HG02943 (cell line): ENCODE measurements around the gene INTS6.
"Not testable (repeated sequence)": the region's sequence is repeated elsewhere in the genome, so short reads cannot be mapped to it uniquely, and the experiment has no call there.

Source experiments
- ATAC-seq: cut with Tn5 transposase; IDR thresholded peaks from one replicate; pipeline ENCODE4 v1.9.1; 2021; ENCODE audit warnings: mild to moderate bottlenecking, low read depth, moderate library complexity; ENCODE audit not compliant: unreplicated experiment

Gene INTS6

DNA sequence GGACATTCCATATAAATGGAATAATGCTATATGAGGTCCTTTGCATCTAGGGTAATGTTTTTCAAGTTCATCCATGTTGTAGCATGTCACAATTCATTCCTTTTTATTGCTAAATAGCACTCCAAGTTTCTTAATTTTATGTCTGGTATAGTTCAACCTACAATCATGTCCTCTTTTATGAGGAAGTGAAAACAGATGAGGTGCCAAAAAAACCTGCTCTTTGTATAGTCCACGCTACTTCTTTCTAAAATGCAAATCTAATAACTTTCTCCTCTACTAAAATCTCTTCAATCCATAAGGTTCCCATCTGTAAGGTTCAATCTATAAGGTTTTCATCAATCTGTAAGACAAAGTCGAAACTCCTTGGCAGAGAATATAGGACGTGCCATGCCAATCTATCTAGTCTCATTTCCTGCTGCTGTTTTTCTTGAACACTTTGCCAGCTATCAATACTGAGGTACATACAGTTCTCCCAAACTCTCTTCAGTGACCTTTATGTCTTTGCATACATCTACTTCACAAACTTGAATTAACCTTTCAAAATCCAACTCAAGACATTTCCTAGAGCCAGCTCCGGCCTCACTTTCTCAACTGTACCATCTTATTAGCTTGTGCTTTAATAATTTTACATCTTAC lies 33.7 kb downstream of the INTS6 start:
- ATAC-seq: no peak

GRCh38 chr13:51417716-51418115 lies 35.1 kb downstream of the INTS6 start:
- ATAC-seq: no peak

- no peak for ATAC-seq
These were observed 36.7 kb downstream of the INTS6 start for GRCh38 chr13:51416107-51416506.

DNA sequence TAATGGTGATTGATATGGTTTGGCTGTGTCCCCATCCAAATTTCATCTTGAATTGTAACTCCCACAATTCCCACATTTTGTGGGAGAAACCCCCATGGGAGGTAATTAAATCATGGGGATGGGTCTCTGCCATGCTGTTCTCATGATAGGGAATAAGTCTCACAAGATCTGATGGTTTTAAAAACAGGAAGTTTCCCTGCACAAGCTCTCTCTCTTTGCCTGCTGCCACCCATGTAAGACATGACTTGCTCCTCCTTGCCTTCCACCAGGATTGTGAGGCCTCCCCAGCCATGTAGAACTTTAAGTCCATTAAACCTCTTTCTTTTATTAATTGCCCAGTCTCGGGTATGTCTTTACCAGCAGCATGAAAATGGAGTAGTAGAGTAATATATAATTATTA lies 37.5 kb downstream of the INTS6 start:
- not testable (repeated sequence) for ATAC-seq

GRCh38 chr13:51412431-51412830 lies 40.4 kb downstream of the INTS6 start:
- no peak for ATAC-seq

- no peak for ATAC-seq
These were observed 47.7 kb downstream of the INTS6 start for GRCh38 chr13:51405176-51405575.

- ATAC-seq: no peak
These were observed 55.4 kb downstream of the INTS6 start for GRCh38 chr13:51397262-51397941.

DNA sequence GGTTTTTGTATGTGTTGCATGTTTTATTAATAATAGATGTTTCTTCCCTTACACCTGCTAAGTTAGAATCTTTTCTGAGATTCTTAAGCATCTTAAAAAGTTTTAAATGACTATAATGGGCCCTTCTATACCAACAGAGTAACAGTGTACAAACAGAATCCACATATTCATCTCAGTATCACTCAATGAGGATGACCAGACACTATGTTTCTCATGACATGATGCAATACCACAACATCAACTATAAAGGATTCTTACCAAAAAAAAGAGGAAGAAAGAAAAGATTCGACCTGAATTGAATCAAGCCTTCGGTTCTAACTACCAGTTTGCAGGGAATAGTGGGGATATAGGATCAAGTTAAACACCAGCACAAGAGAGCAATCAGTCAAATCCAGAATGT lies 56.5 kb downstream of the INTS6 start:
- ATAC-seq: no peak

DNA sequence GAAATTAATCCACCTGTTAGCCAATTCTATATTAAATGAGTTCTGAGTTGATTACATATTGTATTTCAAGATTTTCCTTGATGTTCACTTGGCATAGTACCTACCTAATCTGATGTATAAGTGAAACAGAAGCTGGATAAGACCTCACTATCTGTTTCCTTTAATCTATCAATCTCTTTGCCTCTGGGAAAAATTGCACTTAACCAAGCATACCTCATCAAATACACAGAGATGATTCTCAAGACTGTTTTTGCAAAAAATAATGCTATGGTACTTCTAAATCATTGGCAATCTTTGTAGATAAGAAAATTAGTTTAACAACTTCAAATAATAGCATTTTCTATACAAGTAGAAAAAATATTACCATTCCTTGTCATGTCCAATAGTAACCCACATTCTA lies 58.1 kb downstream of the INTS6 start:
- ATAC-seq: no peak

DNA sequence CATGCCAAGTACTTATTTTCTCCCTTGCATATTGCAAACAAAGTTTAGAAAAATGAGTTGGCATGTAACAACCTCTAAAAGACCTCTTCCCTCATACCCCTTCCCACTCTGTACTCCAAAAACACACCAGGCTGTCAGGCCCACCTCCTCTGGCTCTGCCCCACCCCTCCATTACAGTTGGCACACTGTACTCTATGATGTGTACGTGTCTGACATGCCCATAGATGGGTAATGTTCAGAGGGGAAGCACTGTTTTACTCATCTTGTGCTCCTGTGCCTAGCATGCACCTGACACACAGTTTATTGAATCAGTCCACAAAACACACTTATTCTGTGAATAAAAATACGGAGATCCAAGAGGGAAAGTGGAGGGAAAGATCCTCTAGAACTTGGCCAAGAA lies 67.7 kb downstream of the INTS6 start:
- no peak for ATAC-seq

DNA sequence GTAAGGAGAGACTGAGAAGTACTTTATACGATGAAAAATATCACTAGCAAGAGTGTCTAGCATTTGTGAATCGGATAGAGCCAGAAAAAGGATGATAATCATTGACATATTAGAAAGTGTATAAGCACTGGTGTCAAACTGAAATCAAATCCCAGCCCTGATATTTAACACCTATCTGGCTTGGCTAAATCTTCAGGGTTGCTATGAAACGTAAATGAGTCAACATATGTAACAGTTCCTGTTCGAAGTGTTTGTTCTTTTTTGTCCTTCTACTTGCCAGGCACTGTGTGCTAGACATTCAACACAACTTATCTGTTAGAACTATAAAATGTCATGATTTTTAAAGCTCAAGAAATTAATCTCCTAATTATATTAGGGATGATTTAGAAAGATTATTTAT lies 72.6 kb downstream of the INTS6 start:
- no peak for ATAC-seq

DNA sequence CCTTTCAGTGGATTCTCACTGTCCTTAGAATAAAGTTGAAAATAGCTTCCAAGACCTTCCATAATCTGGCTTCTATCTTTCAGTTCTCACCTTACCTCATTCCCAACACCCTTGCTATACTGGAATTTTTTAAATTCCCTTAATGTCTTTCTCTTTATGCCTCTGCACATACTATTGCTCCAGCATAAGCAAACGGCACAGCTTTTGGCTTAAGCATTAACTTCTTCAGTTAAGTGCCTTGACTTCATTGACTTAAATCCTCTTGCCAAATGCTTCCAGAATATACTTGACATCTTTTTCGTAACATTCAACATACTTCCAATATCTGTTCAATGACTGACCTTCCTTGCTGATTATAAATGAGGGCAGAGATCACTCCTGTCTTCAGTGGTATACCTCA lies 79.4 kb downstream of the INTS6 start:
- ATAC-seq: no peak

- ATAC-seq: no peak
These were observed 81.0 kb downstream of the INTS6 start for GRCh38 chr13:51371768-51372399.

DNA sequence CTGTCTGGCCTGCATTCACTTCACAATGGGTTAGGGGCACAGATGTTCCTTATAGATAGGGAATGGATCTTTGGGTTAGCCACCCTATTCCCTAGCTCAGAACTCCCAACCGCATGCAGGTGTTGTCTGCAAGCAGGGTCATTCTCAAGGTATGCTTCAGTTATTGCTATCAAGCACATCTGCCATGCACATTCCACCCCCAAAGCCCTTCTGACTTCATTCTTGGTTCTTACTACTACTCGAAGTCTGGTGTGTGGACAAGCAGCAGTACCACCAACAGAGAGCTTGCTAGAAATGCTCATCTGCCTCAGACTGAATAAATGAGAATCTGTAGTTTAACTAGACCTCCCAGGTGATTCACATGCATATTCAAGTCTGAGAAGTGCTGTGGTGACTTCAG lies 82.0 kb downstream of the INTS6 start:
- ATAC-seq: no peak

GRCh38 chr13:51370116-51370515 lies 82.7 kb downstream of the INTS6 start:
- no peak for ATAC-seq

GRCh38 chr13:51364404-51365008 lies 88.3 kb downstream of the INTS6 start:
- no peak for ATAC-seq

- ATAC-seq: no peak
These were observed 89.2 kb downstream of the INTS6 start for GRCh38 chr13:51363625-51364024.

DNA sequence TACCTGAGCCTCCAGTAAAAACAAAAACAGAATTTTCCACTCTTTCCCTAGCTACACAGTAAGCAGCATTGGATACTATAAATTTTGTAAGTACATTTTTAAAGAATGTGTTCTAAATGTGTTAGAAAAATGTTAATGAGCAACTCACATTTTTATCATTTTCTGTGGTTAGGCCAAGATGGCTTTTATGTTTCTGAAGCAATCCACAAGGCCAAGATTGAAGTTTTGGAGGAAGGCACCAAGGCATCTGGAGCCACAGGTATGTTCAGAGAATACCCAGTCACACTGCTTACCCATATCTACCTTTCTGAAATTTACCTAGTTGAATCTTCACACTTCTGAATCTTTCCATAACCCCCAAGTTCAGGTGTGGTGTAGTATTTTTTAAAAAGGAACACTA lies 91.7 kb downstream of the INTS6 start:
- no peak for ATAC-seq

- ATAC-seq: no peak
These were observed 92.3 kb downstream of the INTS6 start for GRCh38 chr13:51360489-51360888.

DNA sequence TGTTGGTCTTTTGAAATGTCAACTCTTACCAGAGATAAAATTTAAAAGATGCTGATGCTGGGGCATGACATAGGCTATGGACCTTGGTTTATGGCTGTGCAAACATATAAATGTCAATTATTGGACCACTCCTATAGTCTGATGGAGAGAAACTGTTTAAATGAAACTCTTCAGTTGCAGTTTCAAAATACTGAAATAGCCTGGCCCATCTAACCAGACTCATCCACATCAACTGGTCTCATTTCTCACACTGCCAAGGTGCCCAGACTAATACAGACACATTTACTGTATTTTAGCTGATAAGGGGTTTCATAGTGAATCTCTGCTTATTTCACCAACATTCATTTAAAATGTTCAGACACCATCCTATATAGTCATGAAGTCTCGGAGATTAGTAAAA lies 93.5 kb downstream of the INTS6 start:
- no peak for ATAC-seq

DNA sequence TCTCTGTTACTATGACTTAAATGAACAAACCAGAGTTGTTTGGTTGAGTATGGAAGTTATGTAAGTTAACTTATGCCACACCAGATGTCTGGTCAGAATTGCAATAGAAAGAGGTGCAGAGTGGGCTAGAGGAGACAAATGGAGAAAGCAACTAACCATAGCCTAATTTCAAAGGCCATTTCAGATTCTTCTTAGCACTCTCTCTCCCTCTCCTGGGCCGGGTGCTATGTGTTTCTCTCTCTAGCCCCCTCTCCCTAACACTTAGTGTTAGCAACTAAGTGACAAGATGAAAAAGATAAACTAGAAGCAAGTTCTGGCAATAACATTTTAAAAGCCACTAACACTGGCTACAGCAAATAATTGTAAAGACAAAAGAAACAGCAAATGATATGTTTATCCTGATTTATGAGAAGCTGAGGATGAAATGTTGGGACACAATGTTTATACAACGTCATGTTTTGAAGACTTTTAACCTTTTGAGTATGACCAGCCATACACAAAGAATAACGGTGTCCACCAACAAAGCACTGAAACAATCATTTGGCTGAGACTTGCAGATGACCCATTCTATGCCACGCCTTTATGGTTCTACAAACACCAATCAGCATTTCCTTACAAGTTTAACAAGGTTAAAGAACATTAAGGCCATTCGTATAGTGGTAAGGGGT lies 94.8 kb downstream of the INTS6 start:
- ATAC-seq: no peak
